ENCODE results near the gene DHRS12. TPM values are rescaled to one million over a fixed set of nuclear protein-coding genes. Genes with fewer than 3 reads are reported as not detected.

DHRS12 gene, protein sequence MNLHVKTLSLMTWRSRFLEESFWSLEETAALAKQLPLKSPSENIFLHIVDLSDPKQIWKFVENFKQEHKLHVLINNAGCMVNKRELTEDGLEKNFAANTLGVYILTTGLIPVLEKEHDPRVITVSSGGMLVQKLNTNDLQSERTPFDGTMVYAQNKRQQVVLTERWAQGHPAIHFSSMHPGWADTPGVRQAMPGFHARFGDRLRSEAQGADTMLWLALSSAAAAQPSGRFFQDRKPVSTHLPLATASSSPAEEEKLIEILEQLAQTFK
- 7.9 TPM for polyA plus RNA-seq (2013, experiment 1 of 2)
- polyA plus RNA-seq (2013, experiment 2 of 2): 10.1 TPM

DNA sequence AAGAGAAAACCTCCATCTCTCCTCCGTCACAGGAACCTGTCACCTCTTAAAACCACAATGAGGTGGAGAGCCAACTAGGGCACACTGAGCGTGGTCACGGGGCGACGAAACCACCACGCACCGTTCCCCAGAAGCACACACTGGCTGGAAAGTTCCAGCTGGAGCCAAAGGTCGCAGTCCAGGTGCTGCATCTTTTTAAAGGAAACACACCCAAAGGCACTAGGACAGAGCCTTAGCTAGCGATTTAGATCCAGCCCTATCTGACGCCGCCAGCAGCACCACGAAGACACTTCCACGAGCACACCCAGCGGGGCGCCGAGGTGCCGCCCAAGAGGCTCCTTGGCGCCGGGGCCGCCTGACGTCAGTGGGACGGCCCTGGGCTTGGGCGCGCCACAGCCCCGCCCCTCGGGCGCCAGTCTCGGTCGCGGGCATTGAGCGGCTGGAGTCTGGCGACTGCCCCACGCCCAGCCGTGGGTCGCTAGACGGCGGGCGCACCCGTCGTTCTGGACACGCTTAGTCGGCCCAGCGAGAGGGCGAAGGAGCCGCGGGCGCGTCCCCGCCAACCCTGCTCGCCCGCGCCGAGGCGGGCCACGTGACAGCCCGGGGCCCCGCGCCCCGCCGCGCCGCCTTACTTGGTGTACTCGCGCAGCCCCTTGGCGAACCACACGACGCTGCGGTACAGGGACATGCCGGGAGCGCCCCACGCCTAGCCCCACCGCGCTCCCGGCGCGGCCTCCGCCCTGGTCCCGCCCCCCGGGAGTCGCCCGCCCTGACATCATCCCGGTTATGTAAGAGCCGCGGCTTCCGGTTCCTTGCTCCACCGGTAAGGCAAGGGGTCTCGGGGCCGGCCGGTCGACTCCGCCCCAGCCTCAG is at the start of gene DHRS12:
TSS of gene DHRS12 (minus strand) at position 742 of the 873 bp plus-strand sequence. CDS start 4,504 bp downstream, outside the sequence.
- Histone ChIP-seq H3K4me3 (ENCODE audit: low read length) (peak within 1 kb of the TSS; percentile 88), H3K36me3 (ENCODE audit: insufficient read depth, low read length) (no peaks in the 10 kb centered on the region), H3K27me3 (ENCODE audit: insufficient read depth, low read length) (no peaks in the 10 kb centered on the region), H3K4me1 (ENCODE audit: insufficient read depth, low read length) (peaks cover 40% of the 10 kb centered on the region), H3K27ac (ENCODE audit: low read depth, low read length) (peak within 1 kb of the TSS; percentile 92), H3K9ac (ENCODE audit: low read depth, low read length) (peak within 1 kb of the TSS; percentile 94), H3K9me3 (ENCODE audit: insufficient read depth, low read depth, low read length) (no peaks in the 10 kb centered on the region)
- 2% methylated on average over 91 of the region's 91 CpGs for WGBS

- H3K9ac ChIP-seq (ENCODE audit: low read depth, low read length): no peak overlapping the region
- no peak overlapping the region for H3K4me3 ChIP-seq (ENCODE audit: low read length)
- H3K27ac ChIP-seq (ENCODE audit: low read depth, low read length): no peak overlapping the region
- H3K4me1 ChIP-seq (ENCODE audit: insufficient read depth, low read length): no peaks in the 10 kb centered on the region
- 0 out of 2 replicates have a peak, but pooled peaks cover 3% of the 10 kb centered on the region for H3K9me3 ChIP-seq (ENCODE audit: insufficient read depth, low read depth, low read length)
- H3K27me3 ChIP-seq (ENCODE audit: insufficient read depth, low read length): no peaks in the 10 kb centered on the region
- WGBS: 54% methylated on average over 21 of the region's 21 CpGs
- no peaks in the 10 kb centered on the region for H3K36me3 ChIP-seq (ENCODE audit: insufficient read depth, low read length)
Measured at GRCh38 chr13:51849145-51850101, 45.5 kb upstream of the DHRS12 start.

DNA sequence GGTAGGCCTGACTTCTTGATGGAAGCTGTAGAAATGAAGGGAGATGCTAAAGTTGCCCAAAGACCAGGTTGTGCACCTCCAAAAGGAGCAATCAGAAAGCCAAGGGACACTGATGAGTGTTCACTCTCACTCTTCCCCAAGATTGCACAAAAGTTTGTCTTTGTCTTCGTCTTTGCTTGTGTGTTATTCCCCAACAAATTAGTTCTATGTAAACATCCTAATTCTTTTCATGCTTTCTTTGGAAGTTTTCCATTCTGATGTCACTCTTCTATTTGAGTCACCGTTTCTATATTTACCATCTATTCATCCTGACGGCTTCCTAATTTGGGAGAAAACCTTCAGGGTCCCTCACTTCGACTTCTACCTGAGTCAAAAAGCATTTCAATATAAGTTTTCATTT is 44.7 kb upstream of the DHRS12 start:
- no peaks in the 10 kb centered on the region for H3K4me1 ChIP-seq (ENCODE audit: insufficient read depth, low read length)
- WGBS: 87% methylated on average over 4 of the region's 4 CpGs
- H3K9me3 ChIP-seq (ENCODE audit: insufficient read depth, low read depth, low read length): 0 out of 2 replicates have a peak, but pooled peaks cover 3% of the 10 kb centered on the region
- no peaks in the 10 kb centered on the region for H3K27me3 ChIP-seq (ENCODE audit: insufficient read depth, low read length)
- no peak overlapping the region for H3K9ac ChIP-seq (ENCODE audit: low read depth, low read length)
- no peak overlapping the region for H3K27ac ChIP-seq (ENCODE audit: low read depth, low read length)
- H3K4me3 ChIP-seq (ENCODE audit: low read length): no peak overlapping the region
- H3K36me3 ChIP-seq (ENCODE audit: insufficient read depth, low read length): no peaks in the 10 kb centered on the region

DNA sequence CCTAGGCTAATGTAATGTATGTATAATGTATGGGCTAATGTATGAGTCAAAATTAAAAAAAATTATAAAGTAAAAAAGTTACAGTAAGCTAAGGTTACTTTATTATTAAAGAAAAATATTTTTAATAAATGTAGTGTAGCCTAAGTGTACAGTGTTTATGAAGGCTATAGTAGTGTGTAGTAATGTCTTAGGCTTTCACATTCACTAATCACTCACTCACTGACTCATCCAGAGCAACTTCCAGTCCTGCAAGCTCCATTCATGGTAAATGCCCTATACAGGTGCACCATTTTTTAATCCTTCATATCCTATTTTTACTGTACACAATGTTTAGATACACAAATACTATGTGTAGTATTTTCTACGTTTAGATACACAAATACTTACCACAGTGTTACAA is 42.8 kb upstream of the DHRS12 start:
- Histone ChIP-seq H3K4me3 (ENCODE audit: low read length) (no peak overlapping the region), H3K27ac (ENCODE audit: low read depth, low read length) (no peak overlapping the region), H3K27me3 (ENCODE audit: insufficient read depth, low read length) (no peaks in the 10 kb centered on the region), H3K9ac (ENCODE audit: low read depth, low read length) (no peak overlapping the region), H3K9me3 (ENCODE audit: insufficient read depth, low read depth, low read length) (0 out of 2 replicates have a peak, but pooled peaks cover 3% of the 10 kb centered on the region), H3K4me1 (ENCODE audit: insufficient read depth, low read length) (no peaks in the 10 kb centered on the region), H3K36me3 (ENCODE audit: insufficient read depth, low read length) (no peaks in the 10 kb centered on the region)
- 93% methylated on average over 1 of the region's 1 CpG for WGBS

DNA sequence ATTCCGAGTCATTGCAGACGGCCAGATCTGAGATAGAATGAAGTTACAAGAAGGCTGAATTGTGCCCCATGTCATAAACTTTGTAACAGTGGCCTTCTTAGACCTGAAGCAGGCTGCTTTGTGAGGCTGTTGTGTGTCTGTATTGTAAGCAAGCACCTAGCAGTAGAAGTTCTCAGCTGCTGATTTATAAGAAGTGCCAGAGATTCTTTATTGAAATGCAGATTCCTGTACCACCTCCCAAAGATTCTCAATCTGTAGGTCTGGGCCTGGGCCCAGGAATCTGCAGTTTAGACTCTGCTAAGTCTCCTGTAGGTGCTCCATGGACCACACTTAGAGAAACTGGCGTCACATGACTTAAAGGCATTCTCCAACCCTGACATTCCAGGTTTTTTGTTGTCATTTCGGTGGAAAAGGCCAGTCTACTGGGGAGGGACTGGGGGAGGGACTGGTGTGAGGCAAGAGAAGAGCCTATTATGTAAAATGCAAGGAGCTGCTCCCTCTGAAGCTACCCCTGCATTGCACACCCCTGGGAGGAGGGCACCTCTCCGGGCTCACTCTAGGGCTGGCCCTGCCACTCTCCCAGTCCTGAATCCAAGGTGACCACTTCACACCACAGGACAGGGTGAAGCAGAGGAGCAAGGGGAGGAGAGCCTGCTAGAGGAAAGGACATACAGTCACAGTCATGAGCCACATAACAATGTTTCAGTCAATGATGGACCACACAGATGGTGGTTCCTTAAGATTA is 41.8 kb upstream of the DHRS12 start:
- WGBS: 78% methylated on average over 4 of the region's 5 CpGs
- no peak overlapping the region for H3K4me3 ChIP-seq (ENCODE audit: low read length)

DNA sequence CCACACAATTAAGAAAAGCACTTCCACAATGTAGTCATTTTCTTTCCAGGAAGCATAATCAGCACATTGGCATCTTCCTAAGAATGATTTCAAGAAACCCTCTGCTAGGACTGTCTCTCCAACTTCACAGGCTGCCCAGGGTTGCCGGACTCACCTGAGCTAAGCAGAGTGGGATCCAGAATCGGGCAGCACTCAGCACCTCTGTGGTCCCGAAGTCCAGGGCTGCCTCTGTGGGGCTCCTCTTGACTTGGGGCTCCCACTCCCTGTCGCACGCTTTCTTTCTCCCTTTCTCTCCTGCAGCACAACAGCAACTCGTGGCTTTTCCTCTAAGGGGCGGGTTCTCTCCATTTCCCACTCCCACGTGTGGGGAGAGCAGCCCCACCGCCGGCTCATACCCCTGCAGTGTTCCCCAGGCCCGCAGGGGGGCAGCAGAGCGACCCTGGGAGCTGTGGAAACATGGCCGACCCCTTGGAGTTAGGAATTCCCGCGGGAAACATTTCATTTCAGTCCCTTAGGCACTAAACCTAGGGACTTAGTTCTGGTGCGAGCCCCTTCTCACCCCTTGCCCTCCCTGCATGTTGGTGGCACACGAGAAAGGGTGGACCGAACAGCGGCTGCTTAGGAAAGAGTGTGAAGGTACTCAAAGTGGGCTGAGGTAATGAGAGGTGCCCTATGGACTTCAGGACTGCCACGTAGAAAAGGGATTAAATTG is 41.1 kb upstream of the DHRS12 start, which contains the start of gene TMEM272:
TSS of gene TMEM272 (minus strand) at position 316 of the 712 bp plus-strand sequence. CDS start 6,647 bp downstream, outside the sequence.
- Histone ChIP-seq H3K27ac (ENCODE audit: low read depth, low read length) (no peak within 1 kb of the TSS), H3K9ac (ENCODE audit: low read depth, low read length) (no peak within 1 kb of the TSS), H3K27me3 (ENCODE audit: insufficient read depth, low read length) (no peaks in the 10 kb centered on the region), H3K4me1 (ENCODE audit: insufficient read depth, low read length) (no peaks in the 10 kb centered on the region), H3K36me3 (ENCODE audit: insufficient read depth, low read length) (no peaks in the 10 kb centered on the region), H3K4me3 (ENCODE audit: low read length) (no peak within 1 kb of the TSS), H3K9me3 (ENCODE audit: insufficient read depth, low read depth, low read length) (0 out of 2 replicates have a peak, but pooled peaks cover 3% of the 10 kb centered on the region)
- 50% methylated on average over 20 of the region's 20 CpGs for WGBS

More for the DNA sequence above, 41.8 kb upstream of the DHRS12 start:
- Histone ChIP-seq H3K9ac (ENCODE audit: low read depth, low read length) (no peak overlapping the region), H3K9me3 (ENCODE audit: insufficient read depth, low read depth, low read length) (0 out of 2 replicates have a peak, but pooled peaks cover 3% of the 10 kb centered on the region), H3K4me1 (ENCODE audit: insufficient read depth, low read length) (no peaks in the 10 kb centered on the region), H3K36me3 (ENCODE audit: insufficient read depth, low read length) (no peaks in the 10 kb centered on the region), H3K27ac (ENCODE audit: low read depth, low read length) (no peak overlapping the region), H3K27me3 (ENCODE audit: insufficient read depth, low read length) (no peaks in the 10 kb centered on the region)

DNA sequence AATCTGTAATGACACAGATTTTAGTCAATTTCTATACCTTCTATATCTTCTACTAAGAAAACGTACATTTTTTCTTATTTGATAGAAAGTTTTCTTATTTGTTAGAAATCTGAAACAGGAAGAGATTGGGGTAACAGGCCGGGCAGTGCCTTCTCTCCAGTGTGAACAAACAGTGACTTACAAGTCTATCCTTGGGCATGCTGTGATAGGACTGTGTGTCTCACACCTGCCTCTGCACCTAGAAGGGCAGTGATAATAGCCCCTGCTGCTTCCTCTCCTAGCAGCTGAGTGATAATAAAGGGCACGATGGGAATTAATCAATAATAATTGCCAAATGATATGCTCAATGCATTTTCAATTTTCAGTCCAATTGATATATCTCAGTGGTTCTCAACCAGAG is 39.6 kb upstream of the DHRS12 start:
- Histone ChIP-seq H3K9ac (ENCODE audit: low read depth, low read length) (no peak overlapping the region), H3K4me3 (ENCODE audit: low read length) (no peak overlapping the region), H3K27ac (ENCODE audit: low read depth, low read length) (no peak overlapping the region), H3K36me3 (ENCODE audit: insufficient read depth, low read length) (no peaks in the 10 kb centered on the region), H3K27me3 (ENCODE audit: insufficient read depth, low read length) (no peaks in the 10 kb centered on the region), H3K4me1 (ENCODE audit: insufficient read depth, low read length) (no peaks in the 10 kb centered on the region), H3K9me3 (ENCODE audit: insufficient read depth, low read depth, low read length) (0 out of 2 replicates have a peak, but pooled peaks cover 3% of the 10 kb centered on the region)
- WGBS: 74% methylated on average over 3 of the region's 3 CpGs

DNA sequence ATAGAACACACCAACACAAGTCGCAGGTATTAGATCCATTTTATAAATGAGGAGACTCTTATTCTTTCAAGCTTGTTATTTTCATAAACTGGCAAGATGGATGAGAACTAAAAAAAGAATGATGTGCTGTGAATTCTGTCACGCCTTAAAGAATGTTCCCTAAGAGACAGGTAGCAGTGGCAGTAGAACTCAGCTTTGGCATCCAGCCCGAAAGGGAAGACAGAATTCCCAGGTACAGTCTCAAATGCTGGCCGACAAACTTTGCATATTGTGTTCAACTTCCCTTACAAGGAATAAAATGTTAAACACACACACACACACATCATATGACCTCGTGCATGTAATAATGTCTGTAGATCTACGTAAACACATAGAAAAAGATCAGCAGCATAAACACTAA is 37.8 kb upstream of the DHRS12 start:
- Histone ChIP-seq H3K27ac (ENCODE audit: low read depth, low read length) (no peak overlapping the region), H3K36me3 (ENCODE audit: insufficient read depth, low read length) (no peaks in the 10 kb centered on the region), H3K4me1 (ENCODE audit: insufficient read depth, low read length) (no peaks in the 10 kb centered on the region), H3K9ac (ENCODE audit: low read depth, low read length) (no peak overlapping the region), H3K4me3 (ENCODE audit: low read length) (no peak overlapping the region), H3K9me3 (ENCODE audit: insufficient read depth, low read depth, low read length) (no peaks in the 10 kb centered on the region), H3K27me3 (ENCODE audit: insufficient read depth, low read length) (no peaks in the 10 kb centered on the region)
- 96% methylated on average over 5 of the region's 6 CpGs for WGBS

DNA sequence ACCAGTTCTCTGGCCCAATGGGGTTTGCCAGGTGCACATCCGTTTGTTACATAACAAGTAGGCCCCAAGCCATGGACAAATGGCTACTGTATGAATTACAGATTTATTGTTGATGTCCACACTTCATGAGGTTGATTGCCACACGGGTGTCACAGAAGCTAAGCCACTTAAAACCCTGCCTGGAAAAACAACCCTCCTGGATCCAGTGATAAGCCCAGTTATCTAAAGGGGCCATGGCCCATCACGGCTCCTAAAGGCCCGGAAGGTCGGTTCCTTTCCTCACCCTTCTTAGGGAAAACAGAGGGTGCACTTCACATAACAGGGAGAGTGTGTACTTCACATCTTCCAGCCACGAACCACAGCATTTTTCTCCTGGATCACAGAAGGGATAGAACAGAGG is 37.0 kb upstream of the DHRS12 start:
- Histone ChIP-seq H3K9me3 (ENCODE audit: insufficient read depth, low read depth, low read length) (no peaks in the 10 kb centered on the region), H3K27me3 (ENCODE audit: insufficient read depth, low read length) (no peaks in the 10 kb centered on the region), H3K9ac (ENCODE audit: low read depth, low read length) (no peak overlapping the region), H3K4me1 (ENCODE audit: insufficient read depth, low read length) (no peaks in the 10 kb centered on the region), H3K27ac (ENCODE audit: low read depth, low read length) (no peak overlapping the region), H3K36me3 (ENCODE audit: insufficient read depth, low read length) (no peaks in the 10 kb centered on the region), H3K4me3 (ENCODE audit: low read length) (no peak overlapping the region)
- 93% methylated on average over 6 of the region's 6 CpGs for WGBS

All from HUES64 (cell line).